Chondrocyte (in vitro differentiated cells): ENCODE results near the gene ETNPPL. TPM values are rescaled to one million over a fixed set of nuclear protein-coding genes. Genes with fewer than 3 reads are reported as not detected.

Experiments
- DNase-seq: peaks from one replicate; pipeline ENCODE4 v3.0.0; 2021; ENCODE audit warnings: mixed read lengths, low spot score
- H3K27ac Mint-ChIP-seq: one replicate; pipeline ENCODE4 v1.8.0; 2021; ENCODE audit warnings: mild to moderate bottlenecking, moderate library complexity, mixed read lengths; ENCODE audit not compliant: unreplicated experiment
- H3K27me3 Mint-ChIP-seq: 2 replicates; pipeline ENCODE4 v1.8.0; 2021; ENCODE audit warnings: low read depth, mixed read lengths
- H3K36me3 Mint-ChIP-seq: 2 replicates; pipeline ENCODE4 v1.8.0; 2021; ENCODE audit warnings: low read depth, mixed read lengths
- H3K4me1 Mint-ChIP-seq: 2 replicates; pipeline ENCODE4 v1.8.0; 2021; ENCODE audit warnings: low read depth, mild to moderate bottlenecking, mixed read lengths
- H3K4me3 Mint-ChIP-seq: one replicate; pipeline ENCODE4 v1.8.0; 2021; ENCODE audit warnings: mild to moderate bottlenecking, moderate library complexity, mixed read lengths; ENCODE audit not compliant: unreplicated experiment
- H3K9me3 Mint-ChIP-seq: 2 replicates; pipeline ENCODE4 v1.8.0; 2021; ENCODE audit warnings: low read depth, mixed read lengths
- total RNA-seq: library from RNA; stranded (reverse); gene quantifications from 3 replicates; pipeline ENCODE4 v1.2.1, GENCODE V29; 2021
- TF ChIP-seq, protein P1 (sequence below): fragments of 200-600 bp; sonication (generic); IDR thresholded peaks from 2 replicates; pipeline ENCODE4 v1.5.0; 2021; ENCODE audit warnings: antibody characterized with exemption, mild to moderate bottlenecking, moderate library complexity

ETNPPL gene
- total RNA-seq, 1 donor from 2014 or later = not detected

- no peaks in the 10 kb centered on the region for H3K36me3 Mint-ChIP-seq
- no peaks in the 10 kb centered on the region for H3K9me3 Mint-ChIP-seq
- peaks cover 2% of the 10 kb centered on the region for H3K27me3 Mint-ChIP-seq
- H3K27ac Mint-ChIP-seq = no peak overlapping the region
- TF ChIP-seq, protein P1, sequence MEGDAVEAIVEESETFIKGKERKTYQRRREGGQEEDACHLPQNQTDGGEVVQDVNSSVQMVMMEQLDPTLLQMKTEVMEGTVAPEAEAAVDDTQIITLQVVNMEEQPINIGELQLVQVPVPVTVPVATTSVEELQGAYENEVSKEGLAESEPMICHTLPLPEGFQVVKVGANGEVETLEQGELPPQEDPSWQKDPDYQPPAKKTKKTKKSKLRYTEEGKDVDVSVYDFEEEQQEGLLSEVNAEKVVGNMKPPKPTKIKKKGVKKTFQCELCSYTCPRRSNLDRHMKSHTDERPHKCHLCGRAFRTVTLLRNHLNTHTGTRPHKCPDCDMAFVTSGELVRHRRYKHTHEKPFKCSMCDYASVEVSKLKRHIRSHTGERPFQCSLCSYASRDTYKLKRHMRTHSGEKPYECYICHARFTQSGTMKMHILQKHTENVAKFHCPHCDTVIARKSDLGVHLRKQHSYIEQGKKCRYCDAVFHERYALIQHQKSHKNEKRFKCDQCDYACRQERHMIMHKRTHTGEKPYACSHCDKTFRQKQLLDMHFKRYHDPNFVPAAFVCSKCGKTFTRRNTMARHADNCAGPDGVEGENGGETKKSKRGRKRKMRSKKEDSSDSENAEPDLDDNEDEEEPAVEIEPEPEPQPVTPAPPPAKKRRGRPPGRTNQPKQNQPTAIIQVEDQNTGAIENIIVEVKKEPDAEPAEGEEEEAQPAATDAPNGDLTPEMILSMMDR = peak; percentile 26
- DNase-seq = no peak
- no peak overlapping the region for H3K4me3 Mint-ChIP-seq
- H3K4me1 Mint-ChIP-seq = no peaks in the 10 kb centered on the region
These were observed 13.7 kb downstream of the ETNPPL start for GRCh38 chr4:108749119-108749518.

GRCh38 chr4:108746511-108746910 is 16.3 kb downstream of the ETNPPL start:
- TF ChIP-seq, protein P1 = no peak
- Mint-ChIP-seq H3K9me3 (no peaks in the 10 kb centered on the region), H3K4me3 (no peak overlapping the region), H3K4me1 (no peaks in the 10 kb centered on the region), H3K27me3 (peaks cover 2% of the 10 kb centered on the region), H3K27ac (no peak overlapping the region), H3K36me3 (no peaks in the 10 kb centered on the region)
- DNase-seq = no peak

DNA sequence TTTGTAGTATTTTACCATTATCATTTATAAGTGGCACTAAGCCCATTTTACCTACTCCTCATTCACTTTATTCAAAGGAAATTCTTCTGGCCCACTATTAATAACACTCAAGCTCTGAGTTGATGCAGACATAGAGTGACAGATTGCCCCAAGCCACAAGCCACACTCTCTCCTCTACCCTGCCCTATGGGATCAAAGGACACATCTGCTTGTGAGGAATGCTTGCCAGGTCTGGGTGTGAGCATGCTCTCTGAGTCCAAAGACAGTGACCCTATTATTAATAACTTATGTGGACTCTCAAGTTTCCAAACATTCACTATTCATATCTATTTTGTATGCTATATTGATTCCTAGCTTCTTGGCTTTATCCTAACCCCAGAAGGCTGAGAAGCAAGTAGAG is 18.5 kb downstream of the ETNPPL start:
- Mint-ChIP-seq H3K4me3 (no peak overlapping the region), H3K4me1 (no peaks in the 10 kb centered on the region), H3K9me3 (no peaks in the 10 kb centered on the region), H3K27ac (no peak overlapping the region), H3K36me3 (no peaks in the 10 kb centered on the region), H3K27me3 (peaks cover 4% of the 10 kb centered on the region)
- no peak for DNase-seq
- TF ChIP-seq, protein P1 = no peak

GRCh38 chr4:108742451-108743420 is 20.1 kb downstream of the ETNPPL start:
- Mint-ChIP-seq H3K4me3 (no peak overlapping the region), H3K36me3 (no peaks in the 10 kb centered on the region), H3K27ac (no peak overlapping the region), H3K9me3 (no peaks in the 10 kb centered on the region), H3K27me3 (peaks cover 4% of the 10 kb centered on the region), H3K4me1 (no peaks in the 10 kb centered on the region)
- no peak for DNase-seq
- TF ChIP-seq, protein P1 = no peak

DNA sequence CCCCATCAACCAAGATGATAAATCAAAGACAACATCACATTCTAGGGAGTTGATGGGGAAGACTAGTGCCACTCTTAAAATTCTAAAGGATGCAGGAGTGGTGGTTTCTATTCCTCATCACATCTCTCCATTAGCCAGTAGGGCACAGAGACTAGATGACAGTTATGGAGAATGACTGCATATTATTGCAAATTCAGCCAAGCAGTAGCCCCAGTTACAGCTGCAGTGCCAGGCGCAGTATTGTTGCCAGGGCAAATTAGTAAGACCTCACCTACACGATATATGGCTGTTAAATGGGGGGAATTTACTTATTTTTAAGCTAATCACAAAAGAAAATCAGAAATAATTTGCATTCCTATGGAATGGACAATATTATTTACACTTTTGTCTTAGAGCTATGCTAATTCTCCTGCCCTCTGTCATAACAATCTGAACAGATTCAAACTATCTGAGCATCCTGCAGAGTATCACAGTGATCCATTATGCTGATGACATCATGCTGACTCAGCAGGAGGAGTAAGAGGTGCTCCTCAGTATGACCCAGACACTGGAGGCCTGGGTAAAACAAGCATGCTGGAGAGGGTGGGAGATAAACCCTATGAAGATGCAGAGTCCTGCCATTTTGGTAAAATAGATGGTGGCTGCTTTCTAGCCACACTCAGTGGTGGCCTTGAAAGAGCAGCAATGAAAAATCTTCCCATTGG is 24.7 kb downstream of the ETNPPL start:
- Mint-ChIP-seq H3K4me1 (no peaks in the 10 kb centered on the region), H3K9me3 (no peaks in the 10 kb centered on the region), H3K27ac (no peak overlapping the region), H3K4me3 (no peak overlapping the region), H3K36me3 (no peaks in the 10 kb centered on the region), H3K27me3 (peaks cover 3% of the 10 kb centered on the region)
- TF ChIP-seq, protein P1 = no peak
- no peak for DNase-seq
